Stomach smooth muscle (tissue), 2 donors: ENCODE measurements around the gene PIM2.
A peak's percentile ranks its signal among the peaks of the same experiment; 100 is the strongest.
"Not testable (repeated sequence)": the region's sequence is repeated elsewhere in the genome, so short reads cannot be mapped to it uniquely, and the experiment has no call there.

Source experiments
- H3K27ac ChIP-seq: one replicate; pipeline ENCODE4 v1.7.0; 2013; ENCODE audit warnings: mild to moderate bottlenecking, low read length, inconsistent platforms
- H3K27me3 ChIP-seq, 2 donors: one replicate each; pipeline ENCODE4 v1.7.0; 2013; ENCODE audit warnings: low read length in 2 of 2; ENCODE audit not compliant: insufficient read depth in 2 of 2, control insufficient read depth in 1 of 2
- H3K36me3 ChIP-seq, 2 donors: one replicate each; pipeline ENCODE4 v1.7.0; 2013; ENCODE audit warnings: low read length in 2 of 2; ENCODE audit not compliant: control insufficient read depth in 2 of 2, insufficient read depth in 2 of 2
- H3K4me1 ChIP-seq: one replicate; pipeline ENCODE4 v1.7.0; 2013; ENCODE audit warnings: low read length; ENCODE audit not compliant: control insufficient read depth, insufficient read depth
- H3K4me3 ChIP-seq, 2 donors: one replicate each; pipeline ENCODE4 v1.7.0; 2013; ENCODE audit warnings: low read length in 2 of 2
- H3K9ac ChIP-seq, 2 donors: one replicate each; pipeline ENCODE4 v1.7.0; 2013; ENCODE audit warnings: low read length in 2 of 2, mild to moderate bottlenecking in 1 of 2
- H3K9me3 ChIP-seq, 2 donors: one replicate each; pipeline ENCODE4 v1.7.0; 2013; ENCODE audit warnings: low read length in 2 of 2; ENCODE audit not compliant: control insufficient read depth in 2 of 2
- donor health status: healthy.
- donor health status: Pancreatic carcinoma.

Gene PIM2

GRCh38 chrX:48893556-48894348 is 25.1 kb downstream of the PIM2 start:
- Histone ChIP-seq H3K27ac (no peak overlapping the region), H3K4me1 (peaks cover 19% of the 10 kb centered on the region), H3K9me3 (no peaks in the 10 kb centered on the region), H3K27me3 (peaks cover 0 to 5% of the 10 kb centered on the region in 2 donors), H3K9ac (no peak overlapping the region), H3K36me3 (peaks cover 0 to 5% of the 10 kb centered on the region in 2 donors), H3K4me3 (no peak overlapping the region)

DNA sequence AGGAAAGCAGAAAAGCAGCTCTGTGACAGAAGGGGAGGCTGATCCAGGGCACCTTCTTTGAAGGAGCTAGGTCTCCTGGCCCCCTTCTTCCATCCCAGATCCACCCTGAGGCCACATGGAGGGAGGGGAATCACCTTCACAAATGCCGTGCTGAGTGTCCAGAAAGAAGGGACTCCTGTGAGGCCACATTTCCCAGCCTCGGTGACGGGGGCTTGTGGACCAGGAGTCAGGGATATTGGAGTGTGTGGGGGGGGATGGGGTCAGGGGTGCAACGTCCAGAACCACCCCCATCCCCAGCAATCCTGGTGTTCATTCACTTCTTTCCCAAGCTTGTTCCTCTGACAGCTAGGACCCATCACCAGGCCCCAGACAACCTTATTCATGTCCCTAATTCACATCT is 25.9 kb downstream of the PIM2 start:
- H3K27ac ChIP-seq, result no peak overlapping the region

DNA sequence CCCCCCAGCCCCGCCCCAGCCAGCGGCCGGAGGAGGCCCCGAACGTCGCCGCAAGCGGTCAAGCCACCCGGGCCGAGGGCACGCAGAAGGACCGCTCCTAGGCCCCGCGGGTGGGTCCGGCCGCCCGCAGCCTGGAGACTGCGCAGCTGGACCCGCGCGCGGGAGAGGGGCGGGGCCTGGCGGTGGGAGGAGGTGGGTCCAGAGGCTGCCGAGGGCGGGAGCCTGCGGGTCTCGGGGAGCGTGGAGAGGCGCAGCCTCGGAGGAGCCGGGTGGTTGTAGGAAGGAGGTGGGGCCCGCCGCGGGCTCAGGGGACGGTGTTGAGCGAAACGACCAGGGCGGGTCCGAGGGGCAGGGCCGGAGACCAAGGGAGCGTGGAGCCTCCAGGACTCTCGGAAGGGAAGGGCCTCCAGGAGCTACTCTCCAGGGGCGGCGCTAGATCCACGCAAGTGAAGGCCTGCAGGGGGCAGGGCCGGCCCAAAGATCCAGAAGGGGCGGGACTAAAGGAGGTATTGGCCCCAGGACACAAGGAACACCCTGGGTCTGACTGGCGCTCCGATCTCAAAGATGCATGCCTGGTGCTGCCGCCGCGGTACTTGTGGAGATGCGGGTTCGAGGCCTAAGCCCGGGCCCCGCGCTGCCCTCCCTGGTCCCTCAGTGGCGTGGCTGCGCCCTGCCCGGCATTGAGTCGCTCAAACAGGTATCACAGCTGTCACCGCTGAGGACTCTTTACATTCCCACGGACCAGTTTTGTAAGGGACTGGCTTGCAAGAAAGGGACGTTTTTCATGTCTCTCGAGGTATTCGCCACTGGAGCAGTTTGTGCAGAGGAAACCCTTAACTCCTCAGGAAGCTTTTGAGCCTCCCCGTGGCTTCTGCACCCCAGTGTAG is 27.2 kb downstream of the PIM2 start:
- H3K27ac ChIP-seq, result no peak overlapping the region
- peak overlapping the region; percentile 40 to 69 for H3K4me3 ChIP-seq
- peaks cover 0 to 5% of the 10 kb centered on the region in 2 donors for H3K27me3 ChIP-seq
- peak overlapping the region in 1 of 2 donors; percentile 61 for H3K9ac ChIP-seq
- H3K36me3 ChIP-seq, result peaks cover 0 to 5% of the 10 kb centered on the region in 2 donors
- H3K9me3 ChIP-seq, result no peaks in the 10 kb centered on the region
- H3K4me1 ChIP-seq, result peaks cover 12% of the 10 kb centered on the region

More for the DNA sequence above, 25.9 kb downstream of the PIM2 start:
- peaks cover 15% of the 10 kb centered on the region for H3K4me1 ChIP-seq
- no peak overlapping the region for H3K4me3 ChIP-seq
- peaks cover 0 to 5% of the 10 kb centered on the region in 2 donors for H3K27me3 ChIP-seq
- peaks cover 0 to 5% of the 10 kb centered on the region in 2 donors for H3K36me3 ChIP-seq
- H3K9me3 ChIP-seq, result no peaks in the 10 kb centered on the region
- H3K9ac ChIP-seq, result no peak overlapping the region

DNA sequence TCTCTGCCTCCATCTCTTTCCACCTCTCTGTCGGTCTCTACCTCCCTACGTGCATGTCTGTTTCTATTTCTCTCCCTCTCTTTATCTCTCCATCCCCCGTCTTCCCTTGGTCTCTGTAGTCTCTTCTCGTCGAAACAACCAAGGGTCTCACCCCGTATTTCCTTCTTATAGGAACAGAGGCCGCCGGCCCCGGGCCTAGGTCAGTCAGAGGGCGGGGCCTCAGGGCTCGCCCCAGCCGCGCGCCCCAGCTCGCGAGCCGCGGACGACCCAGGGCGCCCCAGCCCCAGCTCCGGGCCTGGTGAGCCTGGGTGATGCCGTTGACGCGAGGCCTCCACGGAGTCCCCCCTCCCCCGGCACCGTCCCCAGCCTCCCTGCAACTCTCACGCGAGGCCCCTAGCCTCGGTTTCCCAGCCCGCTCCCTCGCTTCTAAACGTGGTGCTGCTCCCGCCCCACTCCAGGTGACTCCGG is 27.9 kb downstream of the PIM2 start:
- H3K36me3 ChIP-seq, result peaks cover 0 to 5% of the 10 kb centered on the region in 2 donors
- peak overlapping the region; percentile 61 to 68 for H3K9ac ChIP-seq
- H3K4me1 ChIP-seq, result peaks cover 8% of the 10 kb centered on the region
- H3K27ac ChIP-seq, result no peak overlapping the region
- peak overlapping the region; percentile 40 to 69 for H3K4me3 ChIP-seq
- peaks cover 0 to 5% of the 10 kb centered on the region in 2 donors for H3K27me3 ChIP-seq
- H3K9me3 ChIP-seq, result no peaks in the 10 kb centered on the region

GRCh38 chrX:48890296-48890925 is 28.4 kb downstream of the PIM2 start:
- Histone ChIP-seq H3K27me3 (peaks cover 0 to 5% of the 10 kb centered on the region in 2 donors), H3K27ac (no peak overlapping the region), H3K4me3 (peak overlapping the region; percentile 40 to 69), H3K36me3 (peaks cover 0 to 5% of the 10 kb centered on the region in 2 donors), H3K9ac (peak overlapping the region; percentile 61 to 68), H3K9me3 (no peaks in the 10 kb centered on the region), H3K4me1 (peaks cover 8% of the 10 kb centered on the region)

DNA sequence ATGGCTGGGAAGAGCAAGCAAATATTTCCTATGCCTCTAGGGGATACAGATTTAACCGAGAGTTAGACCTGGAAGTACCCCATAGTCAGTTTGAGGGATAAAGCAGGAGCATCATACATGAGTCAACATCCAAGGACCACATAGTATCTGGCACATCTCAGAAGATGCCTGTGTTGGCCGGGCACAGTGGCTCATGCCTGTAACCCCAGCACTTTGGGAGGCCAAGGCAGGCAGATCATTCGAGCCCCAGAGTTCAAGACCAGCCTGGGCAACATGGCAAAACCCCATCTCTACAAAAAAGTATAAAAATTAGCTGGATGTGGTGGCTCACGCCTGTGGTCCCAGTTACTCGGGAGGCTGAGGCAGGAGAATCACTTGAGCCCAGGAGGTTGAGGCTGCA is 32.2 kb downstream of the PIM2 start:
- H3K9me3 ChIP-seq, H3K9ac ChIP-seq: not testable (repeated sequence)

GRCh38 chrX:48883729-48884128 is 35.1 kb downstream of the PIM2 start:
- peaks cover 0 to 2% of the 10 kb centered on the region in 2 donors for H3K27me3 ChIP-seq
- no peaks in the 10 kb centered on the region for H3K36me3 ChIP-seq
- no peak overlapping the region for H3K9ac ChIP-seq
- no peaks in the 10 kb centered on the region for H3K4me1 ChIP-seq
- H3K9me3 ChIP-seq, result no peaks in the 10 kb centered on the region
- H3K27ac ChIP-seq, result no peak overlapping the region
- H3K4me3 ChIP-seq, result no peak overlapping the region

More for the DNA sequence above, 32.2 kb downstream of the PIM2 start:
- not testable (repeated sequence) for H3K27me3 ChIP-seq, H3K27ac ChIP-seq, H3K4me1 ChIP-seq, H3K4me3 ChIP-seq, H3K36me3 ChIP-seq

DNA sequence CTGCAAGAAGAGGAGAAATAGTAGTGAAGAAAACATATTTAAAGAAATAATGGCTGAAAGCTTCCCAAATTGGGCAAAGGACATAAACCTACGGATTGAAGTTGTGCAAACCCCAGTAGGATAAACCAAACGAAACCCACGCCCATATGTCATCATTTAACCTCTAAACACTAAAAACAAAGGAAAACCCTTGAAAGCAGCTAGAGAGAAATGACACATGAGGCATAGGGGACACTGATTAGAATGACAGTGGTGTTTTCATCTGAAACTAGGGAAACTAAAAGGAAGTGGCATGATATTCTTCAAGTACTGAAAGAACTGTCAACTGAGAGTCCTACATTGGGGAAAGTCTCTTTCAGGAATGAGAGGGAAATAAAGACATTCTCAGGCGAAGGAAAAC is 41.9 kb downstream of the PIM2 start:
- not testable (repeated sequence) for H3K27ac ChIP-seq, H3K4me3 ChIP-seq, H3K9me3 ChIP-seq, H3K27me3 ChIP-seq, H3K9ac ChIP-seq, H3K36me3 ChIP-seq, H3K4me1 ChIP-seq

DNA sequence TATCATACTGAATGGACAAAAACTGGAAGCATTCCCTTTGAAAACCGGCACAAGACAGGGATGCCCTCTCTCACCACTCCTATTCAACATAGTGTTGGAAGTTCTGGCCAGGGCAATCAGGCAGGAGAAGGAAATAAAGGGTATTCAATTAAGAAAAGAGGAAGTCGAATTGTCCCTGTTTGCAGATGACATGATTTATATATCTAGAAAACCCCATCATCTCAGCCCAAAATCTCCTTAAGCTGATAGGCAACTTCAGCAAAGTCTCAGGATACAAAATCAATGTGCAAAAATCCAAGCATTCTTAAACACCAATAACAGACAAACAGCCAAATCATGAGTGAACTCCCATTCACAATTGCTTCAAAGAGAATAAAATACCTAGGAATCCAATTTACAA is 46.8 kb downstream of the PIM2 start:
- H3K27me3 ChIP-seq, H3K9me3 ChIP-seq: not testable (repeated sequence)

GRCh38 chrX:48864210-48864609 is 54.6 kb downstream of the PIM2 start:
- H3K27ac ChIP-seq, result no peak overlapping the region
- peaks cover 0 to 4% of the 10 kb centered on the region in 2 donors for H3K27me3 ChIP-seq
- no peak overlapping the region for H3K9ac ChIP-seq
- H3K4me3 ChIP-seq, result no peak overlapping the region
- no peaks in the 10 kb centered on the region for H3K4me1 ChIP-seq
- H3K9me3 ChIP-seq, result no peaks in the 10 kb centered on the region
- no peaks in the 10 kb centered on the region for H3K36me3 ChIP-seq

More for the DNA sequence above, 46.8 kb downstream of the PIM2 start:
- not testable (repeated sequence) for H3K36me3 ChIP-seq, H3K4me1 ChIP-seq, H3K27ac ChIP-seq, H3K9ac ChIP-seq, H3K4me3 ChIP-seq
